HG02571 (cell line): Measurements from ENCODE around the gene IBA57.
"Not testable (repeated sequence)": the region's sequence is repeated elsewhere in the genome, so short reads cannot be mapped to it uniquely, and the experiment has no call there.

Experiments used
- ATAC-seq: cut with Tn5 transposase; IDR thresholded peaks from one replicate; pipeline ENCODE4 v1.9.1; 2021; ENCODE audit warnings: mild to moderate bottlenecking, moderate library complexity; ENCODE audit not compliant: unreplicated experiment

Gene IBA57

DNA sequence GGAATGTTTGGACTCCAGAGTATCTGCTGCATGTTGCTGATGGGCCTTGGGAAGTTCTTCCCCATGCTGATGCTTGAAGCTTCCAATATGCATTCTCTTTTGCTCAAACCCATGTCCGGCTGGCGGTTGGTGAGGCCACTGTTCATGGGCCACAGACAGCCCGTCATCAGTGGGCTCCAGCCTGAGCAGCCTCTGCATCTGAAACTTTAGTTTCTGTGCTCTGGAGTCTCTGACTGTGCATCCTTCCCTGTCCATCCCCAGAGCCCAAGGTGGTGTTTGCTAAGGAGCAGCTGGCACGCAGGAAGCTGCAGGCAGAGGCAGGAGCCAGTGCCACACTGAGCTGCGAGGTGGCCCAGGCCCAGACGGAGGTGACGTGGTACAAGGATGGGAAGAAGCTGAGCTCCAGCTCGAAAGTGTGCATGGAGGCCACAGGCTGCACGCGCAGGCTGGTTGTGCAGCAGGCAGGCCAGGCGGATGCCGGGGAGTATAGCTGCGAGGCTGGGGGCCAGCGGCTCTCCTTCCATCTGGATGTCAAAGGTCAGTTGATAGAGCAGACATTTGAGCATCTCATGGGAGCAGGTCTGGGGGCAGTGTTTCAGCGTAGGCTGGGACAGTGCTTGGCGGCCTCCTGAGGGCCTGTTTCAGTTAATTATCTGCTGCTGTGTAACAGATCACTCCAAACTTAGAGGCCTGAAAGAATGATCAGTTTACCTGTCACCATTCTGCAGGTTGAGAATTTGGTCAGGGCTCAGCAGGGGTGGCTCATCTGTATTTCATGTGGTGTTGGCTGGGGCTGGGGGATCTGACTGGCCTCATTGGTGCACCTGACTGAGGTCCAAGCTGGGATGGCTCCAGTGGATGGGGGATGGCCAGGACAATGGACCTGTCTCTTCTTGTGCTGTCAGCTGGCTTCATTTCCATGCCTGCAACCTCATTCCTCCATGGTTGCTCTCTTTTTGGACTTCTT lies 58.9 kb downstream of the IBA57 start:
- ATAC-seq: no peak

DNA sequence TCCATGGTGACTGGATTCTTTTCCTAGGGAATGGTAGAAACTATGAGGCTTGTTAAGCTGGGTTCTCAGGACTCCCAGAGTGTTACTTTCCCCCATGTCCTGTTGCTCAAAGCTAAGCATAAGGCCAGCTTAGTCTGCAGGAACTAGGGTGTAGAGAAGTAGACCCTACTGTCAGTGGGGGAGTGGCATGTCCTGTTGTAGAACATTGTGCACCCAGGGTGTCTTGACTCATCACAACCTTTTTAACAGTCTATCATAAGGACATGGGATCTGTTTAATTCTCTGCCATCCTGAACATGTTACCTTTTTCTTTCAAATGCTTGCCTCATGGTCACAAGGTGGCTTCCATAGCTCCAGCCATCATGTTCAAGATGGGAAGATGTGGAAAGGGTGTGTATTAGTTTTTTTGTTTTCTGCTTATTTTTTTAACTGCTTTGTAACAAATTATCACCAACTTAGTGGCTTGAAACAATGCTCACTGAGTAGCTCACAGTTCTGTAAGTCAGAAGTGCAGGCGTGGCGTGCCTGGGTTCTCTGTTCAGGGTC lies 59.6 kb downstream of the IBA57 start:
- ATAC-seq: no peak

GRCh38 chr1:228225740-228226139 lies 60.1 kb downstream of the IBA57 start:
- ATAC-seq: no peak

GRCh38 chr1:228226141-228226874 lies 60.7 kb downstream of the IBA57 start:
- no peak for ATAC-seq

DNA sequence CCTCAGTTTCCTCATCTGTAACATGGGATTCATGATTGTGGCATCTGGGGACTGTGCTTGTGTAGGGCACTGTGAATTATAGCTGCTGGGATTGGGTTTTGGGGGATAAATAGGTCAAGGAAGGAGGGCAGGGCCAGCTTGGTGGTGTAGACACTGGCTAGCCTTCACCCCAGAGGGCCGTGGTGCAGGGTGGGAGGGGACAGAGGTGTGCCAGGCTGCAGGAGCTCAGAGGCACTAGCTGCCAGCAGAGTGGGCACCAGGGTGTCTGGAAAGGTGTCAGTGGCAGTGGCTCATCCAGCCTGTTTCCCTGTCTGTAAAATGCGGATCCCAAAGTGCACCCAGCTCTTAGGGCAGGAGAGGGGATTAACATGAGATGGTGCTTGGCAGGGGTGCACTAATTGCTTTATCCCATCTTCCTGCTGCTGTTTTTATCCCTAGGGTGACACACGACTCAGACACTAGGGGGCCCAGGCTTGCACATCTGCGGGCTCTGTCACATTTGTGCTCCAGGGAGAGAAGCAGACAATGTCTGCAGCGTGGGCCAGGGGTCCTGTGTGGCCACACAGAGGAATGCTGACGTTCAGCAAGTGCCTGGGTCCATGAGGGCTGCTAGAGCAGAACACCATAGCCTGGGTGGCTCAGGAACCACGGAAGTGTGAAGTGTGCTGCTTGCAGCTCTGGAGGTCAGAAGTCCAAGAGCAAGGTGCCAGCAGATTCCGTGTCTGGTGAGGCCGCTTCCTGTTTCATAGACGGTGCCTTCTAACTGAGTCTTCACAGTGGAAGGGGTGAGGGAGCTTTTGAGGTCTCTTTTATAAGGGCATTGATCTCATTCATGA lies 61.6 kb downstream of the IBA57 start:
- ATAC-seq: no peak

GRCh38 chr1:228228147-228228546 lies 62.5 kb downstream of the IBA57 start:
- ATAC-seq: not testable (repeated sequence)

GRCh38 chr1:228228601-228229074 lies 63.0 kb downstream of the IBA57 start:
- no peak for ATAC-seq

DNA sequence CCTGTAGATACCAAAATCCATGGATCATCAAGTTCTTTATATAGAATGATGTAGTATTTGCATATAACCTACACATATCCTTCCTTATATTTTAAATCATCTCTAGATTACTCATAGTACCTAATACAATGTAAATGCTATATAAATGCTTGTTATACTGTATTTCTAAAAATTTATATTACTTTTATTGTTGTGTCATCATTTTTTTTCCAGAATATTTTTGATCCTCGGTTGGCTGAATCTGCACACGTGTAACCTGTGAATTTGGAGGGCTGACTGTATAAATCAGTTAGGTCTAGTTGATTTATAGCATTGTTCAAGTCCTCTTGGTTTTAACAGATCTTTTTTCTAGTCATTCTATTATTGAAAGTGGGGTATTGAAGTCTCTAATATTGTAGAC lies 65.6 kb downstream of the IBA57 start:
- ATAC-seq: no peak
